GM19438 (cell line): ENCODE data around the gene DDX3X.
"Not testable (repeated sequence)": the region's sequence is repeated elsewhere in the genome, so short reads cannot be mapped to it uniquely, and the experiment has no call there.

ENCODE experiments used
- ATAC-seq: cut with Tn5 transposase; IDR thresholded peaks from one replicate; pipeline ENCODE4 v1.9.1; 2021; ENCODE audit warnings: low read depth; ENCODE audit not compliant: unreplicated experiment

Gene DDX3X

GRCh38 chrX:41407816-41408215 lies 73.9 kb downstream of the DDX3X start:
- ATAC-seq, result no peak

GRCh38 chrX:41408576-41408975 lies 74.6 kb downstream of the DDX3X start:
- no peak for ATAC-seq

- no peak for ATAC-seq
Measured at GRCh38 chrX:41409006-41409405, 75.0 kb downstream of the DDX3X start.

GRCh38 chrX:41411222-41411621 lies 77.3 kb downstream of the DDX3X start:
- ATAC-seq, result not testable (repeated sequence)

- no peak for ATAC-seq
Measured at GRCh38 chrX:41412261-41413081, 78.5 kb downstream of the DDX3X start.
